GM12873 (cell line): Measurements from ENCODE around the gene HPD.

Experiments used
- TF ChIP-seq, protein P1 (sequence below): IDR thresholded peaks from 2 replicates; pipeline ENCODE4 v1.5.1; 2012; ENCODE audit warnings: low read depth, mild to moderate bottlenecking, moderate library complexity, low read length, control low read depth; ENCODE audit not compliant: insufficient read depth; ENCODE audit errors: missing control alignments

The HPD gene

DNA sequence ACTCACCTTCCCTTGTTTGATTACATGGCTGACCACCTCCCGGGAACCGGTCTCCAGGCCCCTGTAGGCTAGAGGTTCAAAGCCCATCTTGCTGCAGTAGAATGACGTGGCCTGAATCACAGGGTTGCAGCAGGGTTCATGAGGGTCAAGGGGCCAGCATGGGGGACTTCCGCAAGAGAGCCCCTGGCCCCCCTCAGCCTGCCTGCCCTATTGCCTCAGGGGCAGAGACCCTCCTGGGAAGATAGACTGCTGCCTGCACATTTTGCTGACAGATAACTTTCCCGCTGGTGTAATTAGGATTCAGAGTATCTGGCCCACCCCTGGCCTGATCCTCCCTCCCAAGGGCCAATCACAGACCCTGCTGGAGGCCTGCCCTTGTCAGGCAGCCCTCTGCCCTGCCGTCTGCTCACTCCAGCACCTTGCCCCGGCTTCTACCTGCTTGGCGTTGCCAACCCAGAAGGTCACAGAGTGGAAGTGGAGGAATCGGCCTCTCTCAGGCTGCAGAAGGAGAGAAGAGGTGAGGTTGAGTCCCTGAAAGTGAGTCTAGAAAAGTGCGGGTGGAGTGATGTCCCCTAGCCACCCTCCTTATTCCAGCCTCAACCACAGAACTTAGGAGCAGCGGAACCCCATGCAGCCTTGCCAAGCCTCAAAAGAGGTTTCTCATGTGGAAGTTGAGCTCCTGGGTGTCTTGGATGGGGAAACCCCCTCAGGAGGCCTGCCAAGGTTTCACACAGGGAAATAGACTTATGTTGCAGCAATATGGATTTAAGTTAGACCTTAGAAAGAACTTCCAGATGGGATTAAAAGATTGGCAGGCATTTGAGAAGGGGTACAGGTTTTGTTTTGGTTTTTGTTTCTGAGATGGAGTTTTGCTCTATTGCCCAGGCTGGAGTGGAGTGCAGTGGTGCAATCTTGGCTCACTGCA lies 1.1 kb downstream of the HPD start:
- TF ChIP-seq, protein P1, sequence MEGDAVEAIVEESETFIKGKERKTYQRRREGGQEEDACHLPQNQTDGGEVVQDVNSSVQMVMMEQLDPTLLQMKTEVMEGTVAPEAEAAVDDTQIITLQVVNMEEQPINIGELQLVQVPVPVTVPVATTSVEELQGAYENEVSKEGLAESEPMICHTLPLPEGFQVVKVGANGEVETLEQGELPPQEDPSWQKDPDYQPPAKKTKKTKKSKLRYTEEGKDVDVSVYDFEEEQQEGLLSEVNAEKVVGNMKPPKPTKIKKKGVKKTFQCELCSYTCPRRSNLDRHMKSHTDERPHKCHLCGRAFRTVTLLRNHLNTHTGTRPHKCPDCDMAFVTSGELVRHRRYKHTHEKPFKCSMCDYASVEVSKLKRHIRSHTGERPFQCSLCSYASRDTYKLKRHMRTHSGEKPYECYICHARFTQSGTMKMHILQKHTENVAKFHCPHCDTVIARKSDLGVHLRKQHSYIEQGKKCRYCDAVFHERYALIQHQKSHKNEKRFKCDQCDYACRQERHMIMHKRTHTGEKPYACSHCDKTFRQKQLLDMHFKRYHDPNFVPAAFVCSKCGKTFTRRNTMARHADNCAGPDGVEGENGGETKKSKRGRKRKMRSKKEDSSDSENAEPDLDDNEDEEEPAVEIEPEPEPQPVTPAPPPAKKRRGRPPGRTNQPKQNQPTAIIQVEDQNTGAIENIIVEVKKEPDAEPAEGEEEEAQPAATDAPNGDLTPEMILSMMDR: no peak

DNA sequence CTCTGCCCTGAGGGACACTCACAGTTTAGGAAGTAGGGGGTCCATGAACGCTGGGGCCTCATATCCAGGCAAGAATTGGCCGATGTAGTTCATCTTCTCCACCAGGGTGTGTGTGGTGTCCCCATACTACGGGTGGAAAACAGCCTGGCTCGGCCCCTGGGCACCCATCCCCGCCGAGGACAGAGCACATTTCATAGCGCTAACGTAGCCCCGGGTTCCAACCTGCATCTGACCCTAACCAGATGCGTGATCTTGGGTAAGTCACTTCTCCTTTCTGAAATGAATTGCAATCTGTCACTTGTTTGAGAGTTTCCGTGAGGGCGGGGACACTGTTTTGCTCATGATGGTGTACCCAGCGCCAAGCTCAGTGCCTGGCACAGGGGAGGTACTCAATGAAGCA lies 9.0 kb downstream of the HPD start:
- TF ChIP-seq, protein P1: no peak

DNA sequence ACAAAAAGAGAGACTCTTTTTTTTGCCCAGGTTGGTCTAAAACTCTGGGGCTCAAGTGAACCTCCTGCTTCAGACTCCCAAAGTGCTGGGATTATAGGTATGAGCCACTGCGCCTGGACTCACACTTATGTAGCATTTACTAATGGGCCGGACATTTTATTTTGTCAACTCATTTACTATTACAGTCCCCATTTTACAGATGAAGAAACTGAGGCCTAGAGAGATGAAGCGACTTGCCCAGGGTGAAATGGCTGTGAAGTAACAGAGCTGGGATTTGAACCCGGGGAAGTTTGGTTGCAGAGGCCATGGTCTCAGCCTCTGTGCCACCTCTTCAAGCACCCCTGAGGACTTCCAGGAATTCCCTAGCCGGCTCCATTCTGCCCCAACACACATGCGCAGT lies 9.4 kb downstream of the HPD start:
- TF ChIP-seq, protein P1: no peak

DNA sequence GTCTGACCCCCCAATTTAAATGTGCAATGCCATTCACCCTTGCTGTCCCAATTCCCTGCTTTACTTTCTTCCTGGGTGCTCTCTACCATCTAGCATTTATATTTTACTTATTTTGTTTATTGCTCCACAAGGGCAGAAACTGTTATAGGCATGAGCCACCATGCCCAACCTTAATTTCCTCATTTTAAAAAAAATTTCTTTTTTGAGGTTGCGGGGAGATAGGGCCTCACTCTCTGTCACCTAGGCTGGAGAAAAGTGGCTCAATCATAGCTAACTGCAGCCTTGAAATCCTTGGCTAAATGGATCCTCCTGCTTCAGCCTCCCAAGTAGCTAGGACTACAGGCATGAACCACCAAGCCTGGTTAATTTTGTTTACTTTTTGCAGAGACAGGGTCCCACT lies 13.0 kb downstream of the HPD start:
- TF ChIP-seq, protein P1: no peak

DNA sequence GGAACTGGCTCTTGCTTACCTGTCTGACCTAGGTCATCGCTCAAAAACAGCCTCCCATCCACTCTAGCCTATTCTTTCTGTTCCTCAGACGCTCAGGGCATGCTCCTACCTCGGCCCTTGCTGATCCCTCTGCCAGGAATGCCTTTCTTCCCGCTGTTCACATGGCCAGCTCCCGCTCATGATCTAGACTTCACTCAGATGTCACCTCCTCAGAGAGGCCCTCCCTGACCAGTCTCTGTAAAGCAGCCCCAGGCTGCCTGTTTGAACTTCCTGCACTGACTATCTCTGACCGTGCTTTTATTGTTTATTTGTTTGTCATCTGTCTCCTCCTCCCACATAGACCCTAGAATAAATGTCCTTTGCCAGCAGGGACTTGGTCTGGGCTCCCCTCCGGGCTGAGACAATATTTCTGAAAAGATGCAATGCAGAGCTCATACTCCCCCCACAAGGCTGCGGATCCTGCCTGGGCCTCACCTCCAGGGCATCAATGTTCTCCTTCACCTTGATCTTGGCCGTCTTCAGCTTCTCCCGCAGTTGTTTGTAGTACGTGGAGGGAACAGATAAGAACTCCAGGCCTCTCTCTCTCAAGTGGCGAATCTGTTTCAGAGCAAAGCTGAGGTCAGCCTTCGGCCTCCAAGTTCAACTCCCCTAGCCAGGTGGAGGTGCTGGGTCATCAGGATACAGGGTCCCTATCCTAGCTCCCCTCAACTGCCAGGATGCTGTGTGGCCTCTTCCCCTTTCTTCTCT lies 15.2 kb downstream of the HPD start:
- TF ChIP-seq, protein P1: no peak

DNA sequence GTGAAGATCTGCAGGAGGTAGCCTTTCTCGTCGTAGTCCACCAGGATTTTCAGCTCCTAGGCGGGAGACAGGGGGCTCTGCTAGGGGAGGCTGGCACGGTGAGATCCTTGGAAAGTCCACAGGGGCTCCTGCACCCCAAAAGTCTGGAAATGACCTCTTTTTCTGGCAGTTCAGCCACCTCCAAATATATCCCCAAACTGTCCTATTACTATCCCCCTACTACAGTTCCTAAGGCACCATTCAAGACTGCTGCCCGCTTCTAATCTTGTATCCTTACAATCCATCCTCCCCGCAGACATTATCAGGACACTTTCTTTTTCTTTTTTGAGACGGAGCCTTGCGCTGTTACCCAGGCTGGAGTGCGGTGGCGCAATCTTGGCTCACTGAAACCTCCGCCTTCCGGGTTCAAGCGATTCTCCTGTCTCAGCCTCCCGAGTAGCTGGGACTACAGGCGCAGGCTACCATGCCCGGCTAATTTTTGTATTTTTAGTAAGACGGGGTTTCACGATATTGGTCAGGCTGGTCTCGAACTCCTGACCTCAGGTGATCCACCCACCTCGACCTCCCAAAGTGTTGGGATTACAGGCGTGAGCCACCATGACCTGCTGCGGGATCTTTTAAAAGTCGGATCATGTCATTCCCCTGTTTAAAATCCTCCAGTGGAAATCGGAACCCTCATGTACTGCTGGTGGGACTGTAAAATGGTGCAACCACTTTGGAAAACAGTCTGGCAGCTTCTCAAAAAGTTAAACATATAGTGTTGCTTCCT lies 18.5 kb downstream of the HPD start:
- TF ChIP-seq, protein P1: no peak
